ENCODE results near the gene CPNE9. TPM values are rescaled to one million over a fixed set of nuclear protein-coding genes. Genes with fewer than 3 reads are reported as not detected.

Gene CPNE9
- not detected for total RNA-seq
- polyA plus RNA-seq = under 1 TPM in 1 of 3 donors, not detected in 2; 0.05 TPM
- long read RNA-seq, donor 1 = 0 reads
- long read RNA-seq, donor 2 = 0 reads

GRCh38 chr3:9703736-9704346 is at the start of gene CPNE9:
TSS of gene CPNE9 (plus strand) at chr3:9703833. CDS start at chr3:9703997, 164 bp downstream.
- DNase-seq (no peak), ATAC-seq (peak in 2 of 4 donors; percentile 35 to 45)
- peaks cover 12% of the 10 kb centered on the region for H3K4me1 ChIP-seq
- intact Hi-C loops (cut with DNase I) = loop anchor here in 1 of 2 donors (10.0 kb wide), 1 partner anchor 531 kb away; no protein-coding TSS in a partner anchor
- no peak for TF ChIP-seq CTCF (IDR thresholded peaks at IDR 0.05)
- H3K36me3 ChIP-seq (ENCODE audit: insufficient read depth in 1 of 2, low read depth in 1 of 2) = peaks cover 0 to 40% of the 10 kb centered on the region in 2 donors
- peaks cover 0 to 11% (median 9%) of the 10 kb centered on the region in 3 donors for H3K27me3 ChIP-seq (ENCODE audit: insufficient read depth in 3 of 3, low read length in 2 of 3)
- WGBS, 3 donors = 2 to 3% (median 2%) methylated on average over 46 to 56 of the region's 56 CpGs
- H3K9me3 ChIP-seq = no peaks in the 10 kb centered on the region
- H3K27ac ChIP-seq = no peak within 1 kb of the TSS
- H3K4me3 ChIP-seq = peak within 1 kb of the TSS; percentile 48

GRCh38 chr3:9659849-9660248 is 43.8 kb upstream of the CPNE9 start:
- Histone ChIP-seq H3K4me3 (no peak overlapping the region), H3K36me3 (ENCODE audit: insufficient read depth in 1 of 2, low read depth in 1 of 2) (peaks cover 0 to 100% of the 10 kb centered on the region in 2 donors), H3K4me1 (peaks cover under 1% of the 10 kb centered on the region), H3K9me3 (no peaks in the 10 kb centered on the region), H3K27me3 (ENCODE audit: insufficient read depth in 3 of 3, low read length in 2 of 3) (no peaks in the 10 kb centered on the region), H3K27ac (no peak overlapping the region)
- 78 to 84% (median 82%) methylated on average over 4 of the region's 4 CpGs for WGBS, 3 donors
- intact Hi-C loops (cut with DNase I) = loop anchor here in 1 of 2 donors (10.0 kb wide), 1 partner anchor 305 kb away; no protein-coding TSS in a partner anchor
- DNase-seq (no peak), ATAC-seq (peak in 2 of 4 donors; percentile 30 to 35)
- TF ChIP-seq CTCF (IDR thresholded peaks at IDR 0.05) = no peak

GRCh38 chr3:9660972-9661371 is 42.7 kb upstream of the CPNE9 start:
- Histone ChIP-seq H3K27ac (no peak overlapping the region), H3K36me3 (ENCODE audit: insufficient read depth in 1 of 2, low read depth in 1 of 2) (peaks cover 0 to 100% of the 10 kb centered on the region in 2 donors), H3K9me3 (no peaks in the 10 kb centered on the region), H3K4me3 (no peak overlapping the region), H3K4me1 (no peaks in the 10 kb centered on the region), H3K27me3 (ENCODE audit: insufficient read depth in 3 of 3, low read length in 2 of 3) (no peaks in the 10 kb centered on the region)
- 68 to 74% (median 70%) methylated on average over 6 of the region's 6 CpGs for WGBS, 3 donors
- intact Hi-C loops (cut with DNase I) = no loop called here
- no peak for DNase-seq
- ATAC-seq = no peak
- TF ChIP-seq CTCF (IDR thresholded peaks at IDR 0.05) = no peak

GRCh38 chr3:9664119-9664751 is 39.4 kb upstream of the CPNE9 start:
- peaks cover 5 to 98% of the 10 kb centered on the region in 2 donors for H3K36me3 ChIP-seq (ENCODE audit: insufficient read depth in 1 of 2, low read depth in 1 of 2)
- H3K27me3 ChIP-seq (ENCODE audit: insufficient read depth in 3 of 3, low read length in 2 of 3) = no peaks in the 10 kb centered on the region
- ATAC-seq (no peak), DNase-seq (no peak)
- H3K4me1 ChIP-seq = peaks cover under 1% of the 10 kb centered on the region
- TF ChIP-seq CTCF (IDR thresholded peaks at IDR 0.05) = no peak
- no peaks in the 10 kb centered on the region for H3K9me3 ChIP-seq
- no peak overlapping the region for H3K27ac ChIP-seq
- 99% methylated on average over 5 of the region's 5 CpGs for WGBS, 3 donors
- intact Hi-C loops (cut with DNase I) = no loop called here
- no peak overlapping the region for H3K4me3 ChIP-seq

Measured in psoas muscle (tissue), 8 donors.